Epithelial cell of prostate (primary cell): Measurements from ENCODE around the gene CLCN7.
A peak's percentile ranks its signal among the peaks of the same experiment; 100 is the strongest.

Experiments used
- DNase-seq: peaks from one replicate; pipeline ENCODE4 v3.0.0-alpha.2; 2011; ENCODE audit warnings: low read depth, low spot score
- H3K27ac ChIP-seq: fragments of 450-650 bp; 2 replicates; pipeline ENCODE4 v1.5.1; 2017; ENCODE audit warnings: mild to moderate bottlenecking

CLCN7 gene

DNA sequence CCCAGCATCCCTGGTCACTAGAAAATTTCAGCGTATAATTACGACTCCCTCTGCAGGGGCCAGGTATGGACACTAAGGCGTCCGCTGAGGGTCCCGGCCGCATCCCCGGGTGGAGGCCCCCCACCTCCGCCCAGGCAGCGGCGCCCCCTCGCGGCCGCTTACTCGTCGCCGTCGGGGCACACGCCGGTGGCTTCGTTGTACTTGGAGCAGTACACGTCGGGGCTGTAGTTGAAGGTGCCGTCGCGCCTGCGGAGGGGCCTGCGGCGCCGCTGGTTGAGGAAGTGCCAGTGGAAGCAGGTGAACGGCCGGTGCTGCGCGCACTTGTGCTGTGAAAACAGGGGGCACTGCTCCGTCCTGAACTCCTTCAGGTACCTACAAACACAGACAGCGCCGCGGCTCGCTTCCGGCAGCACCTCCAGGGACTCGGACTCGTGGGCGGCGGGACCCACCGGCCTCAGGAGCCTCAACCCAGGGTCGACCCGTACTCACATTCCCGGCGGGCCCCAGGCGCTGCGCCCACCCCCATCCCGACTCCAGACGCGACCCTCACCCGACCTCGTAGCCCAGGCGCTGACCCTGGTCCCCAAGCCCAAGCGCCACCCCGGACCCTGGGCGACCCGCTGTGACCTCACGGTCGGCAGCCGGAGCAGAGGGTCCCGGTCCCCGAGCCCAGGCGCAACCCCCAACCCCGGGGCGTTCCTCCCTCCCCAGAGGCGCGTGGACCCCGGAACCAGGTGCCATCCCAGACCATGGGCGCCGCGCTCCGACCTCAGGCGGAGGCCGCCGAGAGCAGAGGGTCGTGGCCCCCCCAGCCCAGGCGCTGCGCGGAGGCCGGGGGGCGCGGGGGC, 60.9 kb downstream of the CLCN7 start:
- no peak for DNase-seq
- H3K27ac ChIP-seq = peak overlapping the region; percentile 75

DNA sequence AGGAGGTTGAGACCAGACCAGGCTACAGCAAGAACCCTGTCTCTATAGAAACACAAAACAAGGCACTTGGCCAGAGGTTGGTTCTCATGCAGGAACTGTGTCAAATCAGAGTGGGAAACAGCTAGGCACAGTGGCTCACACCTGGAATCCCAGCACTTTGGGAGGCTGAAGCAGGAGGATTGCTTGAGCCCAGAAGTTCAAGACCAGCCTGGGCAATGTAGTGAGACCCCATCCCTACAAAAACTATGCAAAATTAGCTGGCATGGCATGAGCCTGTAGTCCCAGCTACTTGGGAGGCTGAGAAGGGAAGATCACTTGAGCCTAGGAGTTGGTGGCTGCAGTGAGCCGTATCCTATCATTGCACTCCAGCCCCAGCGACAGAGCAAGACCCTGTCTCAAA, 62.0 kb downstream of the CLCN7 start:
- no peak overlapping the region for H3K27ac ChIP-seq
- no peak for DNase-seq

GRCh38 chr16:1408171-1408837, 66.5 kb downstream of the CLCN7 start:
- DNase-seq = no peak
- no peak overlapping the region for H3K27ac ChIP-seq

DNA sequence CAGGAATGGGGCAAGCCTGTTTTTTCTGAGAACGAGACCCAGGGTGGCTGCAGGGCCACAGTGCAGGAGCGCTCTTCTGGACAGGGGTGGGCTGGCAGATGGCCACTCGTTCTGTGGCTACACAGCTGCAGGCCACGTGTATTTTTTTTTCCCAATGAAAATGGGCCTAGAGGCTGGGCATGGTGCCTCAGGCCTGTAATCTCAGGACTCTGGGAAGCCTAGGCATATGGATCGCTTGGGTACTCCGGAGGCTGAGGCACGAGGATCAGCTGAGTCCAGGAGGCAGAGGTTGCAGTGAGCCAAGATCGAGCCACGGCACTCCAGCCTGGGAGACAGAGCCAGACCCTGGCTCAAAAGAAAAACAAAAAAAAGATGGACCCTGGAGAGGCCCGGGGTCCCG, 67.1 kb downstream of the CLCN7 start:
- DNase-seq = no peak
- H3K27ac ChIP-seq = no peak overlapping the region

- no peak for DNase-seq
- no peak overlapping the region for H3K27ac ChIP-seq
Measured at GRCh38 chr16:1403733-1404132, 71.1 kb downstream of the CLCN7 start.

DNA sequence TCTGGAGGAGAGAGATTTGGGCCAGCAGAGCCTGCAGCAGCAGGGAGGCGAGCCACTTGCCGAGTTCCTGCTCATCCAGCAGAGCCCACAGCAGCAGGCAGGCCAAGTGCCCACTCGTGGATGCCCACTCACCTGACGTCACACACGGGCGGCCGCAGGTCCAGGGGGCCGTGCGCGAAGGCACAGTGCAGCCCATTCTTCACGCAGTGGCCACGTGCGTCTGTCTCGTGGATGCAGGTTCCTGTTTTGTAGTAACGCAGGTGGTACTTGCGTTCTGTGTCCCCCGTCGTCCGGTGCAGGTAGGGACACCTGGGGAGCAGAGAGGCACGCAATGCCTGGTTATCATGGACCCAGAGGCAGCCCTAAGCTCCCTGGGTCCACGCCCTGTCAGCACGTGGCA, 71.8 kb downstream of the CLCN7 start:
- no peak overlapping the region for H3K27ac ChIP-seq
- no peak for DNase-seq

- no peak overlapping the region for H3K27ac ChIP-seq
- DNase-seq = no peak
Measured at GRCh38 chr16:1401758-1402154, 73.1 kb downstream of the CLCN7 start.

DNA sequence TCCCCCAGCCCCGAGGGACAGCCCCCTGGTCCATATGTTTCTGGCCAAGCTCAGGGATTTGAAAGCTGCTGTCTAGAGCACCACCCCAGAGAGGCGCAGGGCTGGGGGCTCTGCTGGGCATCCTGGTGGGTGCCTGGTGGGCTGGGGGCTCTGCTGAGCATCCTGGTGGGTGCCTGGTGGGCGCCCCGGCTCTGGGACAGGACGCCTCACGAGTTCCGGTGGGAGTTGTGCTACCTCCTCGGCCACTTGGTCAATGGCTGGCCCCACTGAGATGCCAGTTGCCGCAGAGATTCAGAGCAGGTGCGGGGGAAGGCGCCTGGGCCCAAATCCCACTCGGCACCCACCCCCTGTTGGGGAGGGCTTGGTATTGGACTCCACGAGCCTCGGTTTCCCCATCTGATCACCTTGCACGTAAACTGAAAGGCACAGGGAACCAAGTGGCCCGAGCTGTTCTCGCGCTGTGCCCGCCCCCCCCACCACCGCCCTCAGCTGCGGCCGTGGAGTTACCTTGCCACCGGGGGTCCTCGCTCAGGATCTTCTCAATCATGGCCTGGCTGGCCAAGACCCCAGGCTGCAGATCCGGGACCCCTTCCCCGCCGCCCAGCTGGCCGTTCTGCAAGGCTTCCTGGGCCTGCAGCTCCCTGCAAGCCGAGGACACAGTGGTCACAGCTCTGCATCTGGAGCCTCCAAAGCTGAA, 73.6 kb downstream of the CLCN7 start:
- no peak for DNase-seq
- no peak overlapping the region for H3K27ac ChIP-seq

DNA sequence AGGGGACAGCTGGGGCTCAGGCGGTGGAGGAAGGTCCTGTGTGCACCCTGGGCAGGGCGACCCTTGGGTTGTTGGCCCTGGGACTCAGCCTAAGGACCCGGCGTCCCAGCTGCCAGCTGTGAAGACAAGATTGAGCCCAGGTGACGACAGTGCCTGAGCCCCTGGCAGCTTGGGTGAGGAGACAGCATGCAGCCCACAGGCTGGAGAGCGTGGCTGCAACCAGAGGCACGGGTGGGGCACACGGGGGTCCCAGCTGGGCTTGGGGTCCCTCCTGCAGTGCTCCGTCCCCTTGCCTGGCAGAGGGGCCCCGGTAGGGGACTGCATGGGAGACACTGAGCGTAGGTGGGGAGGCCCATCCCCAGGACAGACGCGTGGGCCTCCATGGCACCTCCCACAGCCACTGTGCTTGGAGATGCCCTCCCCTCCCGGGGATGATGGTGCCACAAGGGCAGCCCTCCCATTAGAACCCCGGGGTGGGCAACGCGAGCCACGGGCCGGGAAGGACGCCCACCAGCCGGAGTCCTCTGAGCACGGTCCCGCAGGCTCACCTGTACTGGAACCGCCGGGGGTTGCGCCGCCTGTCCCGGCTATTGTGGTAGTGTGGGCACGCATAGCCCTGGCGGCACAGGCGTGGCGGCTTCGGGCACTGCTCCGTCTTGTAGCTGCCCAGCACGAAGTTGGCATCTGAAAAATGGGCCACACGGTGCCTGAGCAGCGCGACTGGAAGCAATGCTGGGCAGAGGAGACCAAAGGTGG, 75.8 kb downstream of the CLCN7 start:
- no peak overlapping the region for H3K27ac ChIP-seq
- no peak for DNase-seq

DNA sequence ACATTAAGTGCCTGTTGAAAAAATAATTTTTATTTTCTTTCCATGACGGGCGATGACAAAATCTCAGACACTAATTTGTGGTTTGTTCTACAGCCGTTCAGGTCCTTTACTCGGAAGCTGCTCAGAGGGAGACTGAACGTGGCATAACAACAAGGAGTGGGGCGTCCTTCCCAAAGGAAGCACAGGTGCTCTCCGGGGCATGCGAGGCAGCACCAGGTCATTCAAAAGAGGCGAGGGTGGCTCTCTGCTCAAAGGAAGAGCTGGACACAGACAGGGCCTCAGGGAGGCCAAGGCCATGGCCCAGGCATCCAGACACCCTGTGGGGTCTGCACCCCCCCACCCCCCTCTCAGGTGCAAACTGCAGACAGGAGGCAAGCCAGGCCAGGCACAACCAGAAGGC, 76.5 kb downstream of the CLCN7 start:
- no peak overlapping the region for H3K27ac ChIP-seq
- DNase-seq = no peak

- H3K27ac ChIP-seq = no peak overlapping the region
- no peak for DNase-seq
Measured at GRCh38 chr16:1397779-1398178, 77.0 kb downstream of the CLCN7 start.

- H3K27ac ChIP-seq = no peak overlapping the region
- DNase-seq = no peak
Measured at GRCh38 chr16:1395444-1396031, 79.3 kb downstream of the CLCN7 start.
